ENCODE data around the gene NOSIP. TPM values are rescaled to one million over a fixed set of nuclear protein-coding genes. Genes with fewer than 3 reads are reported as not detected.

Gene NOSIP
- total RNA-seq, 2 experiments from 2014 or later = 75.6 to 79.4 TPM

- POLR2A ChIA-PET = interaction anchor here (0.9 to 2.1 kb wide), 3 partner anchors 22 to 73 kb away, joined by 3 to 7 read pairs (median 3); partner anchors contain the start of gene ADM5
- CTCF ChIA-PET = interaction anchor here (0.7 to 1.3 kb wide), 3 partner anchors 55 to 64 kb away, joined by 3 to 4 read pairs (median 3); no protein-coding TSS in a partner anchor
- ATAC-seq = no peak
- intact Hi-C loops (cut with micrococcal nuclease) = no loop called here
- H3K9me3 Mint-ChIP-seq = no peaks in the 10 kb centered on the region
- peaks cover 38% of the 10 kb centered on the region for H3K36me3 Mint-ChIP-seq (ENCODE audit: low read depth)
- no peaks in the 10 kb centered on the region for H3K27me3 Mint-ChIP-seq
- no peak for DNase-seq
- no peak overlapping the region for H3K4me3 Mint-ChIP-seq
- H3K4me1 Mint-ChIP-seq (ENCODE audit: low read depth) = peaks cover 22% of the 10 kb centered on the region
- TF ChIP-seq CTCF (IDR thresholded peaks at IDR 0.05) = no peak
- no peak overlapping the region for H3K27ac Mint-ChIP-seq
These were observed 36.6 kb upstream of the NOSIP start for GRCh38 chr19:49616945-49617344.

- H3K27me3 Mint-ChIP-seq = no peaks in the 10 kb centered on the region
- ATAC-seq = no peak
- H3K9me3 Mint-ChIP-seq = no peaks in the 10 kb centered on the region
- H3K27ac Mint-ChIP-seq = no peak overlapping the region
- H3K4me1 Mint-ChIP-seq (ENCODE audit: low read depth) = peaks cover 22% of the 10 kb centered on the region
- ChIA-PET CTCF (interaction anchor here (0.7 to 1.0 kb wide), 2 partner anchors 55 to 64 kb away, joined by 3 to 4 read pairs; no protein-coding TSS in a partner anchor), POLR2A (interaction anchor here (0.6 to 2.1 kb wide), 4 partner anchors 21 to 73 kb away, joined by 3 to 7 read pairs (median 3); partner anchors contain the start of genes ADM5 and PRR12)
- H3K4me3 Mint-ChIP-seq = no peak overlapping the region
- no peak for TF ChIP-seq CTCF (IDR thresholded peaks at IDR 0.05)
- intact Hi-C loops (cut with micrococcal nuclease) = no loop called here
- no peak for DNase-seq
- H3K36me3 Mint-ChIP-seq (ENCODE audit: low read depth) = peaks cover 38% of the 10 kb centered on the region
These were observed 36.2 kb upstream of the NOSIP start for GRCh38 chr19:49616532-49616931.

- H3K4me1 Mint-ChIP-seq (ENCODE audit: low read depth) = peaks cover 22% of the 10 kb centered on the region
- ATAC-seq (no peak), DNase-seq (no peak)
- H3K27me3 Mint-ChIP-seq = no peaks in the 10 kb centered on the region
- POLR2A ChIA-PET = interaction anchor here (0.6 to 2.1 kb wide), 5 partner anchors 13 to 60 kb away, joined by 3 to 7 read pairs (median 3); partner anchors contain the start of gene PRR12
- H3K4me3 Mint-ChIP-seq = no peak overlapping the region
- CTCF ChIA-PET = no interaction called here
- H3K27ac Mint-ChIP-seq = no peak overlapping the region
- H3K36me3 Mint-ChIP-seq (ENCODE audit: low read depth) = peaks cover 38% of the 10 kb centered on the region
- no peaks in the 10 kb centered on the region for H3K9me3 Mint-ChIP-seq
- no peak for TF ChIP-seq CTCF (IDR thresholded peaks at IDR 0.05)
- intact Hi-C loops (cut with micrococcal nuclease) = no loop called here
These were observed 35.5 kb upstream of the NOSIP start for GRCh38 chr19:49615861-49616260.

GRCh38 chr19:49614096-49614833 lies 33.9 kb upstream of the NOSIP start:
- H3K27ac Mint-ChIP-seq = peak overlapping the region; percentile 92
- no peaks in the 10 kb centered on the region for H3K27me3 Mint-ChIP-seq
- TF ChIP-seq CTCF (IDR thresholded peaks at IDR 0.05) = no peak
- peak; percentile 87 for ATAC-seq
- POLR2A ChIA-PET = interaction anchor here (1.1 kb wide), 1 partner anchor 11 kb away, joined by 4 read pairs; no protein-coding TSS in a partner anchor
- CTCF ChIA-PET = interaction anchor here (1.2 kb wide), 1 partner anchor 67 kb away, joined by 3 read pairs; no protein-coding TSS in a partner anchor
- peaks cover 22% of the 10 kb centered on the region for H3K4me1 Mint-ChIP-seq (ENCODE audit: low read depth)
- peak; percentile 72 for DNase-seq
- H3K4me3 Mint-ChIP-seq = no peak overlapping the region
- peaks cover 42% of the 10 kb centered on the region for H3K36me3 Mint-ChIP-seq (ENCODE audit: low read depth)
- no peaks in the 10 kb centered on the region for H3K9me3 Mint-ChIP-seq
- intact Hi-C loops (cut with micrococcal nuclease) = no loop called here

- Mint-ChIP-seq H3K36me3 (ENCODE audit: low read depth) (peaks cover 39% of the 10 kb centered on the region), H3K27ac (peak overlapping the region; percentile 92), H3K9me3 (no peaks in the 10 kb centered on the region), H3K4me1 (ENCODE audit: low read depth) (peaks cover 22% of the 10 kb centered on the region), H3K27me3 (no peaks in the 10 kb centered on the region), H3K4me3 (no peak overlapping the region)
- ChIA-PET CTCF (no interaction called here), POLR2A (interaction anchor here (1.1 kb wide), 1 partner anchor 11 kb away, joined by 4 read pairs; no protein-coding TSS in a partner anchor)
- TF ChIP-seq CTCF (IDR thresholded peaks at IDR 0.05) = no peak
- ATAC-seq (no peak), DNase-seq (no peak)
- intact Hi-C loops (cut with micrococcal nuclease) = no loop called here
These were observed 33.0 kb upstream of the NOSIP start for GRCh38 chr19:49613374-49613773.

All from activated CD8-positive, alpha-beta T cell treated with anti-CD3 and anti-CD28 coated beads for 36 hours (primary cell).